GM20000 (cell line): Measurements from ENCODE around the gene ZPLD1.

ENCODE experiments used
- DNase-seq: peaks from one replicate; pipeline ENCODE4 v3.0.0; 2012; ENCODE audit warnings: low spot score
- CTCF ChIP-seq: IDR thresholded peaks from 2 replicates; pipeline ENCODE4 v1.5.1; 2012; ENCODE audit warnings: mild to moderate bottlenecking, control low read depth; ENCODE audit errors: extremely low read depth, missing control alignments

The ZPLD1 gene

GRCh38 chr3:102511639-102512038, 76.8 kb downstream of the ZPLD1 start:
- TF ChIP-seq CTCF: no peak
- no peak for DNase-seq

- no peak for DNase-seq
- TF ChIP-seq CTCF: no peak
Observed at GRCh38 chr3:102512734-102513504, 78.1 kb downstream of the ZPLD1 start.

DNA sequence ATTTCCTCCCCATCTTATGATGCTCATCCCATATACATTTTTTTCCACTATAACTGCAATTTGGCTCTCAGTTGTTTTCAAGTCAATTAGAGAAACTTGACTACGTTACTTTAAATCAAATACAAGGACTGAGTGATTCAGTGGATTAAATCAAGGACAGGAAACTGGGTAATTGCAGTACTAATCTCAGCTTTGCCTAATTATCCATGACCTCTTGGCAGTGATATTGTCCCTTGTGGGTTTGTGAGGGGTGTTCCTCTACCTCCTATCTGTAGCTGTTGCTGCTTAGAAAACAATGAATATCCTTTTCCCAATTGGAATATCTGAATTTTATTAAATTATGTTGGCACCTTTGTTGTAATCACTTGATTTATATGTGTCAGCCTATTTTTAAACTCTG, 79.4 kb downstream of the ZPLD1 start:
- DNase-seq: no peak
- TF ChIP-seq CTCF: no peak

DNA sequence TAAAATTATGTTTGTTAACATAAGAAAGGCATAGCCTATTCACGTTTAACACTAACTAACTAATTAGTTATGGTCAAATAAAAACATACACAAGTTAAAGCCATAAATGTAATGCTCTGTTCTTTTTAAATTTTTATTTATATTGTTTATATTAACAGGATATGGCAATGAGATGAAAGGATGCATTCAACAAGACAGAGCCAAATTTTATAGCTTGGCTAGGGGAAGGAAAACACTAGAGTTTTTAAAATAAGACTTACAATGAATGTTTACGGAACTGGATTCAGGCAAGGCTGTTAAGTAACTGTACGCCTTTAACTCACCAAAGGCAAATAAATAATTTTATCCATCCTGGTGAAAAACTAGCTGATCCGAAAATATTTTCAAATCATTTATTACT, 86.4 kb downstream of the ZPLD1 start:
- DNase-seq: no peak
- no peak for TF ChIP-seq CTCF

GRCh38 chr3:102525624-102526023, 90.8 kb downstream of the ZPLD1 start:
- no peak for TF ChIP-seq CTCF
- no peak for DNase-seq

GRCh38 chr3:102526865-102527264, 92.0 kb downstream of the ZPLD1 start:
- DNase-seq: no peak
- no peak for TF ChIP-seq CTCF

- no peak for DNase-seq
- no peak for TF ChIP-seq CTCF
Observed at GRCh38 chr3:102528727-102529126, 93.9 kb downstream of the ZPLD1 start.
